Stimulated activated CD8-positive, alpha-beta memory T cell treated with anti-CD3 and anti-CD28 coated beads, Interleukin-4, amount 100 ng/mL, for 24 hours (primary cell): Measurements from ENCODE around the gene CENPB.

Experiments used
- DNase-seq: peaks from one replicate; pipeline ENCODE4 v3.0.0-alpha.2; 2020; ENCODE audit warnings: low read depth

CENPB gene

GRCh38 chr20:3766422-3767109, 20.0 kb downstream of the CENPB start:
- no peak for DNase-seq

GRCh38 chr20:3765171-3765882, 21.2 kb downstream of the CENPB start:
- DNase-seq = no peak

- no peak for DNase-seq
These were observed 21.9 kb downstream of the CENPB start for GRCh38 chr20:3764659-3765058.

- no peak for DNase-seq
These were observed 22.6 kb downstream of the CENPB start for GRCh38 chr20:3763671-3764601.

GRCh38 chr20:3760655-3761348, 25.7 kb downstream of the CENPB start:
- no peak for DNase-seq

GRCh38 chr20:3759884-3760283, 26.7 kb downstream of the CENPB start:
- DNase-seq = no peak

GRCh38 chr20:3759316-3759823, 27.2 kb downstream of the CENPB start:
- no peak for DNase-seq

GRCh38 chr20:3758566-3758965, 28.0 kb downstream of the CENPB start:
- DNase-seq = no peak

- DNase-seq = no peak
These were observed 29.3 kb downstream of the CENPB start for GRCh38 chr20:3757268-3757667.

- DNase-seq = no peak
These were observed 30.6 kb downstream of the CENPB start for GRCh38 chr20:3755814-3756480.

GRCh38 chr20:3755269-3755668, 31.3 kb downstream of the CENPB start:
- DNase-seq = no peak

- no peak for DNase-seq
These were observed 32.3 kb downstream of the CENPB start for GRCh38 chr20:3754276-3754630.

- DNase-seq = no peak
These were observed 32.9 kb downstream of the CENPB start for GRCh38 chr20:3753501-3754275.

GRCh38 chr20:3753098-3753497, 33.4 kb downstream of the CENPB start:
- DNase-seq = peak; percentile 38

GRCh38 chr20:3752386-3752759, 34.2 kb downstream of the CENPB start:
- no peak for DNase-seq

- DNase-seq = peak; percentile 35
These were observed 34.7 kb downstream of the CENPB start for GRCh38 chr20:3751675-3752385.

GRCh38 chr20:3751305-3751674, 35.2 kb downstream of the CENPB start:
- no peak for DNase-seq

- DNase-seq = no peak
These were observed 36.6 kb downstream of the CENPB start for GRCh38 chr20:3749689-3750531.

GRCh38 chr20:3749087-3749688, 37.4 kb downstream of the CENPB start:
- no peak for DNase-seq
